Smooth muscle cell (in vitro differentiated cells): ENCODE data around the gene BRINP3. TPM values are rescaled to one million over a fixed set of nuclear protein-coding genes. Genes with fewer than 3 reads are reported as not detected.

Source experiments
- DNase-seq: peaks from one replicate; lab custom pipeline; 2025; ENCODE audit not compliant: unreplicated experiment; lab: John Stamatoyannopoulos, UW
- H2AFZ ChIP-seq: fragments of 200-600 bp; sonication (generic); 2 replicates; pipeline ENCODE4 v1.6.0; 2016; ENCODE audit warnings: antibody characterized with exemption, low read depth, mild to moderate bottlenecking
- H3F3A ChIP-seq: fragments of 200-600 bp; sonication (generic); 2 replicates; pipeline ENCODE4 v1.6.0; 2017; ENCODE audit warnings: antibody characterized with exemption, low read depth
- H3K27ac ChIP-seq: fragments of 200-600 bp; sonication (generic); 2 replicates; pipeline ENCODE4 v1.5.1; 2016; ENCODE audit warnings: low read depth, mild to moderate bottlenecking
- H3K27me3 ChIP-seq: fragments of 200-600 bp; sonication (generic); 2 replicates; pipeline ENCODE4 v1.6.1; 2016; ENCODE audit warnings: low read depth, mild to moderate bottlenecking
- H3K36me3 ChIP-seq: fragments of 200-600 bp; sonication (generic); 2 replicates; pipeline ENCODE4 v1.5.1; 2016; ENCODE audit warnings: low read depth
- H3K4me1 ChIP-seq: fragments of 200-600 bp; sonication (generic); 2 replicates; pipeline ENCODE4 v1.5.1; 2016; ENCODE audit warnings: low read depth
- H3K4me2 ChIP-seq: fragments of 200-600 bp; sonication (generic); 2 replicates; pipeline ENCODE4 v1.6.0; 2016; ENCODE audit warnings: mild to moderate bottlenecking
- H3K4me3 ChIP-seq: fragments of 200-600 bp; sonication (generic); 2 replicates; pipeline ENCODE4 v1.5.1; 2016; ENCODE audit warnings: mild to moderate bottlenecking
- H3K79me2 ChIP-seq: fragments of 200-600 bp; sonication (generic); 2 replicates; pipeline ENCODE4 v1.6.0; 2016; ENCODE audit warnings: low read depth, mild to moderate bottlenecking
- H3K9ac ChIP-seq: fragments of 200-600 bp; sonication (generic); 2 replicates; pipeline ENCODE4 v1.6.0; 2016; ENCODE audit warnings: low read depth
- H3K9me3 ChIP-seq: fragments of 200-600 bp; sonication (generic); replicated peaks from 2 replicates; pipeline ENCODE4 v1.5.1; 2016; ENCODE audit warnings: low read depth
- H4K20me1 ChIP-seq: fragments of 200-600 bp; sonication (generic); 2 replicates; pipeline ENCODE4 v1.6.0; 2016; ENCODE audit warnings: low read depth
- WGBS: methylation state at CpG from one replicate; pipeline ENCODE4 v1.1.7; 2016; ENCODE audit warnings: low lambda C conversion rate; 5-methylcytosine and 5-hydroxymethylcytosine counted together
- polyA plus RNA-seq: library from polyadenylated mRNA; unstranded; fragments of >200 nt; fragmentation: Nextera tagmentation; extraction: Ambion mirVana; gene quantifications from 2 replicates; pipeline ENCODE4 v1.2.1, GENCODE V29; 2016
- total RNA-seq: library from RNA; depleted of rRNA; stranded (reverse); fragments of >200 nt; gene quantifications from 2 replicates; pipeline ENCODE4 v1.2.3, GENCODE V29; 2014
- TF ChIP-seq, protein P1 (sequence below): fragments of 200-600 bp; sonication (generic); IDR thresholded peaks from 2 replicates; pipeline ENCODE4 v1.5.1; 2017; ENCODE audit warnings: borderline replicate concordance, mild to moderate bottlenecking, antibody characterized with exemption; ENCODE audit not compliant: insufficient read depth, poor library complexity, severe bottlenecking

The BRINP3 gene
- total and polyA plus RNA-seq, 2 experiments from 2014 or later: not detected

DNA sequence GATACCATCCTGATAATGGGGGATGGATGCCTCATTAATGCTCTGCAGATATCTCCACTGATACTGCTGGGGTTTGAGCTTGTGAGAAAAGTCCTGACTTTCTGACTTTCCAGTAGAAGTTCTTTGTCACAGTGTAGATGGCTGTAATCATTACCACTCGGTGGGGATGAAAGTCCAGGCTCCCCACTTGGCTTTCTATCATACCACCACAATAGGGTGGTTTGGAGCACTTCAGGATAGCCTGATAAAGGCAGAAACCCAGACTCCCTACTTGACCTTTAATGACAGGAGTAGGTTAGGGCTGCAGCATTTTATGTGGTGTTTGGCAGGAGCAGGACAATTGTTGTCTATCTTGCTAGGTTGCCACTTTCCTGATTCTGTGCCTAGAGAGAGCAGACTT, 294.1 kb downstream of the BRINP3 start:
- no peaks in the 10 kb centered on the region for H3F3A ChIP-seq
- H3K27me3 ChIP-seq: no peaks in the 10 kb centered on the region
- H4K20me1 ChIP-seq: no peaks in the 10 kb centered on the region
- no peak for DNase-seq
- H3K27ac ChIP-seq: no peak overlapping the region
- H3K36me3 ChIP-seq: no peaks in the 10 kb centered on the region
- WGBS: 46% methylated on average over 1 of the region's 1 CpG
- H3K4me1 ChIP-seq: no peaks in the 10 kb centered on the region
- H2AFZ ChIP-seq: no peak overlapping the region
- TF ChIP-seq, protein P1, sequence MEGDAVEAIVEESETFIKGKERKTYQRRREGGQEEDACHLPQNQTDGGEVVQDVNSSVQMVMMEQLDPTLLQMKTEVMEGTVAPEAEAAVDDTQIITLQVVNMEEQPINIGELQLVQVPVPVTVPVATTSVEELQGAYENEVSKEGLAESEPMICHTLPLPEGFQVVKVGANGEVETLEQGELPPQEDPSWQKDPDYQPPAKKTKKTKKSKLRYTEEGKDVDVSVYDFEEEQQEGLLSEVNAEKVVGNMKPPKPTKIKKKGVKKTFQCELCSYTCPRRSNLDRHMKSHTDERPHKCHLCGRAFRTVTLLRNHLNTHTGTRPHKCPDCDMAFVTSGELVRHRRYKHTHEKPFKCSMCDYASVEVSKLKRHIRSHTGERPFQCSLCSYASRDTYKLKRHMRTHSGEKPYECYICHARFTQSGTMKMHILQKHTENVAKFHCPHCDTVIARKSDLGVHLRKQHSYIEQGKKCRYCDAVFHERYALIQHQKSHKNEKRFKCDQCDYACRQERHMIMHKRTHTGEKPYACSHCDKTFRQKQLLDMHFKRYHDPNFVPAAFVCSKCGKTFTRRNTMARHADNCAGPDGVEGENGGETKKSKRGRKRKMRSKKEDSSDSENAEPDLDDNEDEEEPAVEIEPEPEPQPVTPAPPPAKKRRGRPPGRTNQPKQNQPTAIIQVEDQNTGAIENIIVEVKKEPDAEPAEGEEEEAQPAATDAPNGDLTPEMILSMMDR: no peak
- H3K79me2 ChIP-seq: no peaks in the 10 kb centered on the region
- H3K9me3 ChIP-seq: no peaks in the 10 kb centered on the region
- H3K4me2 ChIP-seq: no peak overlapping the region
- no peak overlapping the region for H3K4me3 ChIP-seq
- no peak overlapping the region for H3K9ac ChIP-seq

DNA sequence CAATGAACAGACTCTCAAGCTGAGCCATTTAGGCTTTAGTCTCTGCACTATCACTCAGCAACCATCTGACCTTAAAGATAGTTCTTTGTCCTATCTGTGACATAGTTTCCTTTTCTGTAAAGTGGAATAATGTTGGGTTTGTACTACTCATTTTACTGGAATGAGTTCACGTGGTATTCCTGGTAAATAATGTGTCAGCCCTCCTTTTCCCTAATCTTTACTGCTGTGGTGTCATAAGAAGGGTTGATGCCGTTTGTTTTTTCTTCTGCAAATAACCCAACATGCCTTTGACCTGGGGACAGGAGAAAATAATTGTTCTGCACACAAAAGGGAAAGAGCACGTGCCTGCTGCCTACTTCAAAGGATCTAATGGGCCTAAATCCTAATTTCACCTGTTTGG, 297.8 kb downstream of the BRINP3 start:
- H3K9ac ChIP-seq: no peak overlapping the region
- no peaks in the 10 kb centered on the region for H3K36me3 ChIP-seq
- no peaks in the 10 kb centered on the region for H4K20me1 ChIP-seq
- H3K4me3 ChIP-seq: no peak overlapping the region
- no peak for DNase-seq
- H3K27ac ChIP-seq: peak overlapping the region; percentile 26
- peak overlapping the region; percentile 59 for H2AFZ ChIP-seq
- TF ChIP-seq, protein P1: no peak
- no peaks in the 10 kb centered on the region for H3K9me3 ChIP-seq
- H3K4me1 ChIP-seq: no peaks in the 10 kb centered on the region
- 24% methylated on average over 3 of the region's 3 CpGs for WGBS
- H3F3A ChIP-seq: no peaks in the 10 kb centered on the region
- peak overlapping the region; percentile 69 for H3K4me2 ChIP-seq
- no peaks in the 10 kb centered on the region for H3K27me3 ChIP-seq
- H3K79me2 ChIP-seq: no peaks in the 10 kb centered on the region

DNA sequence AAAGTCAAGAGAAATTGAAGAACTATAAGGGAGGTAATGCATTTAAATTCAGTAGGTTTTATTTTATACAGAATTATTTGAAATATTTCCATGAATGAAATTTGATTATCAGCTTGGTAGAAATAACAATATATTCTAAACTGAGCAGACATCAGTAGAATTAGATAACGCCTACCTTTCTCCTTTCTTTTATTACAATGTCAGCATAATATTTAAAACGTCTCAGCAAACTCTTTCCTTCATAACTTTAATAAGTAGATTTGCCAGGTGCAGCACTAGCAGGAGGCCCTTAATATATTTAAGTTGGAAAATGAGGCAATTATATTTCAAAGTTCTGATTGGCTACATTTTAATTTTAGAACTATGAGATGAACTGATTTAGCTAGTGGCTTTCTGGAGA, 298.8 kb downstream of the BRINP3 start:
- Histone ChIP-seq H3K4me2 (no peak overlapping the region), H2AFZ (no peak overlapping the region), H4K20me1 (no peaks in the 10 kb centered on the region), H3K4me1 (no peaks in the 10 kb centered on the region), H3K4me3 (no peak overlapping the region), H3F3A (no peaks in the 10 kb centered on the region), H3K9me3 (no peaks in the 10 kb centered on the region), H3K27me3 (no peaks in the 10 kb centered on the region), H3K27ac (no peak overlapping the region), H3K9ac (no peak overlapping the region), H3K36me3 (no peaks in the 10 kb centered on the region), H3K79me2 (no peaks in the 10 kb centered on the region)
- WGBS: 86% methylated on average over 2 of the region's 2 CpGs
- TF ChIP-seq, protein P1: no peak
- no peak for DNase-seq

DNA sequence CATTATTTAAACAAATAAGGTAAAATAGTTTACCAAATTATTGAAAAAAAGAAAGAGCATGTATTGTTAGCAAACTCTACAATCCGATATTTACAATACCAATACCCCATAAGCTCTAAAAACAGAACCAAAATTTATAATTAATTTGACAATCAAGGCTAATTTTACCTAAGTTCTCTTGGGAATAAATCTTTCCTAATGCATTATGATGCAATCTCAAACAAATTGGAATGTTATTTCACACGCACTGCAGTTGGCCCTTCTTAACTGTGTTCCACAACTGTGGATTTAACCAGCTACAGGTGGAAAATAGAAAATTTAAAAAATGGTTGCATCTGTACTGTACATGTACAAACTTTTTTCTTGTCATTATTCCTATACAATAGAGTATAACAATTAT, 300.1 kb downstream of the BRINP3 start:
- H2AFZ ChIP-seq: no peak overlapping the region
- no peaks in the 10 kb centered on the region for H3K9me3 ChIP-seq
- WGBS: 96% methylated on average over 2 of the region's 2 CpGs
- no peak overlapping the region for H3K4me3 ChIP-seq
- TF ChIP-seq, protein P1: no peak
- H3K27ac ChIP-seq: no peak overlapping the region
- H3F3A ChIP-seq: no peaks in the 10 kb centered on the region
- H3K36me3 ChIP-seq: no peaks in the 10 kb centered on the region
- no peak overlapping the region for H3K9ac ChIP-seq
- no peaks in the 10 kb centered on the region for H3K79me2 ChIP-seq
- no peaks in the 10 kb centered on the region for H3K27me3 ChIP-seq
- H3K4me1 ChIP-seq: no peaks in the 10 kb centered on the region
- no peak for DNase-seq
- no peak overlapping the region for H3K4me2 ChIP-seq
- H4K20me1 ChIP-seq: no peaks in the 10 kb centered on the region
